IMR-90 (cell line): ENCODE measurements around the gene ZCCHC17. TPM values are rescaled to one million over a fixed set of nuclear protein-coding genes. Genes with fewer than 3 reads are reported as not detected.

ENCODE experiments used
- ATAC-seq: fragments of 200-7000 bp; cut with Tn5 transposase; 2 replicates; pipeline ENCODE4 v1.9.1; 2020; ENCODE audit warnings: low read depth, mild to moderate bottlenecking, moderate library complexity
- BruUV-seq: library from RNA; stranded (reverse); fragments of 400-500 nt; replicated peaks from 2 replicates; lab custom pipeline; 2021; lab: Mats Ljungman, UMichigan
- CTCF ChIA-PET: fragments of 300-600 bp; formaldehyde crosslinking; extraction: SDS; loops from one replicate; lab custom pipeline; 2021; ENCODE audit warnings: antibody characterized with exemption; lab: Yijun Ruan, JAX
- POLR2A ChIA-PET: fragments of 300-600 bp; sonication (Branson Sonifier 250); formaldehyde crosslinking; loops from one replicate; lab custom pipeline; 2022; ENCODE audit warnings: antibody characterized with exemption; ENCODE audit not compliant: unreplicated experiment; lab: Charles Lee
- DNase-seq: peaks from one replicate; pipeline ENCODE4 v3.0.0; 2013
- H2AFZ ChIP-seq: replicated peaks from 2 replicates; pipeline ENCODE3; 2013; ENCODE audit warnings: low read length, mild to moderate bottlenecking; ENCODE audit not compliant: poor library complexity
- H2AK5ac ChIP-seq: 2 replicates; pipeline ENCODE4 v1.6.1; 2013; ENCODE audit warnings: low read depth, low read length, inconsistent platforms
- H2AK9ac ChIP-seq: replicated peaks from 2 replicates; pipeline ENCODE3; 2013; ENCODE audit warnings: mild to moderate bottlenecking, low read depth, low read length, moderate library complexity; ENCODE audit not compliant: poor library complexity
- H2BK120ac ChIP-seq: 2 replicates; pipeline ENCODE4 v1.6.1; 2013; ENCODE audit warnings: low read depth, low read length, inconsistent platforms
- H2BK15ac ChIP-seq: 3 replicates; pipeline ENCODE4 v1.6.1; 2013; ENCODE audit warnings: low read depth, low read length, inconsistent platforms
- H2BK20ac ChIP-seq: 2 replicates; pipeline ENCODE4 v1.6.1; 2013; ENCODE audit warnings: low read depth, mild to moderate bottlenecking, inconsistent platforms, low read length, moderate library complexity
- H2BK5ac ChIP-seq: 2 replicates; pipeline ENCODE4 v1.6.1; 2013; ENCODE audit warnings: mild to moderate bottlenecking, low read depth, low read length, inconsistent platforms; ENCODE audit not compliant: poor library complexity, severe bottlenecking
- H3K14ac ChIP-seq: replicated peaks from 2 replicates; pipeline ENCODE4 v1.6.1; 2013; ENCODE audit warnings: low read depth, low read length, inconsistent platforms
- H3K18ac ChIP-seq: 2 replicates; pipeline ENCODE4 v1.6.1; 2013; ENCODE audit warnings: low read depth, low read length, control low read depth
- H3K23ac ChIP-seq: 2 replicates; pipeline ENCODE4 v1.6.1; 2013; ENCODE audit warnings: low read depth, low read length, inconsistent platforms
- H3K27ac ChIP-seq: 2 replicates; pipeline ENCODE4 v1.5.1; 2013; ENCODE audit warnings: mild to moderate bottlenecking, control low read depth, low read length; ENCODE audit not compliant: insufficient read depth
- H3K27me3 ChIP-seq: 2 replicates; pipeline ENCODE4 v1.6.1; 2013; ENCODE audit warnings: low read length; ENCODE audit not compliant: control insufficient read depth, insufficient read depth
- H3K36me3 ChIP-seq: 2 replicates; pipeline ENCODE4 v1.6.1; 2013; ENCODE audit warnings: low read length, mixed read lengths; ENCODE audit not compliant: control insufficient read depth, insufficient read depth
- H3K4ac ChIP-seq: 2 replicates; pipeline ENCODE4 v1.6.1; 2013; ENCODE audit warnings: low read depth, low read length, inconsistent platforms
- H3K4me1 ChIP-seq: 2 replicates; pipeline ENCODE4 v1.6.1; 2013; ENCODE audit warnings: low read length, mixed read lengths; ENCODE audit not compliant: control insufficient read depth, insufficient read depth
- H3K4me2 ChIP-seq: 2 replicates; pipeline ENCODE4 v1.6.1; 2013; ENCODE audit warnings: low read depth, mild to moderate bottlenecking, control low read depth, low read length, moderate library complexity
- H3K4me3 ChIP-seq: 2 replicates; pipeline ENCODE4 v1.5.1; 2013; ENCODE audit warnings: low read depth, mild to moderate bottlenecking, control low read depth, low read length, moderate library complexity; ENCODE audit not compliant: insufficient read depth
- H3K56ac ChIP-seq: 2 replicates; pipeline ENCODE4 v1.6.1; 2013; ENCODE audit warnings: low read length, inconsistent platforms; ENCODE audit not compliant: insufficient read depth; ENCODE audit errors: extremely low read depth
- H3K79me1 ChIP-seq, 2 experiments: 2 replicates each; pipeline ENCODE4 v1.6.1; 2013; ENCODE audit warnings: low read length in 2 of 2, inconsistent platforms in 1 of 2, low read depth in 1 of 2
- H3K9ac ChIP-seq: 2 replicates; pipeline ENCODE4 v1.6.1; 2013; ENCODE audit warnings: low read depth, low read length, control low read depth
- H3K9me1 ChIP-seq: 2 replicates; pipeline ENCODE4 v1.6.1; 2013; ENCODE audit warnings: low read length, inconsistent platforms; ENCODE audit not compliant: insufficient read depth
- H3K9me3 ChIP-seq: 2 replicates; pipeline ENCODE4 v1.6.1; 2013; ENCODE audit warnings: low read length; ENCODE audit not compliant: control insufficient read depth, insufficient read depth
- H4K20me1 ChIP-seq: 2 replicates; pipeline ENCODE4 v1.6.1; 2013; ENCODE audit warnings: low read length, inconsistent platforms; ENCODE audit not compliant: insufficient read depth
- H4K5ac ChIP-seq: 2 replicates; pipeline ENCODE4 v1.6.1; 2013; ENCODE audit warnings: mild to moderate bottlenecking, low read depth, low read length, control low read depth
- H4K8ac ChIP-seq, 2 experiments: 2 replicates each; pipeline ENCODE4 v1.6.1; 2013; ENCODE audit warnings: low read depth in 2 of 2, low read length in 2 of 2, control low read depth in 1 of 2, inconsistent platforms in 1 of 2
- H4K91ac ChIP-seq: 2 replicates; pipeline ENCODE4 v1.6.1; 2013; ENCODE audit warnings: low read depth, low read length, inconsistent platforms; ENCODE audit not compliant: insufficient read depth
- BHLHE40 ChIP-seq: fragments of 150-350 bp; IDR thresholded peaks from 2 replicates; pipeline ENCODE4 v1.6.1; 2016; ENCODE audit warnings: mild to moderate bottlenecking, low read depth, low read length
- CEBPB ChIP-seq: IDR thresholded peaks from 2 replicates; pipeline ENCODE4 v1.6.1; 2012; ENCODE audit warnings: low read depth, low read length, improper control_type of control experiment
- CHD1 ChIP-seq: IDR thresholded peaks from 2 replicates; pipeline ENCODE4 v1.6.1; 2012; ENCODE audit warnings: low read depth, low read length, improper control_type of control experiment
- FOS ChIP-seq: fragments of 150-350 bp; IDR thresholded peaks from 2 replicates; pipeline ENCODE4 v1.6.1; 2016; ENCODE audit warnings: low read depth, low read length
- MAFK ChIP-seq: IDR thresholded peaks from 2 replicates; pipeline ENCODE4 v1.6.1; 2012; ENCODE audit warnings: low read depth, low read length, improper control_type of control experiment
- MAZ ChIP-seq: IDR thresholded peaks from 2 replicates; pipeline ENCODE4 v1.6.1; 2012; ENCODE audit warnings: low read depth, mild to moderate bottlenecking, low read length, improper control_type of control experiment, moderate library complexity, borderline replicate concordance
- MXI1 ChIP-seq: IDR thresholded peaks from 2 replicates; pipeline ENCODE4 v1.6.1; 2012; ENCODE audit warnings: low read depth, mild to moderate bottlenecking, low read length, moderate library complexity, borderline replicate concordance
- NFE2L2 ChIP-seq: fragments of 150-350 bp; IDR thresholded peaks from 2 replicates; pipeline ENCODE4 v1.6.1; 2016; ENCODE audit warnings: low read depth, mild to moderate bottlenecking, low read length
- POLR2A ChIP-seq: IDR thresholded peaks from 2 replicates; pipeline ENCODE4 v1.6.1; 2012; ENCODE audit warnings: mild to moderate bottlenecking, low read depth, low read length
- RAD21 ChIP-seq: IDR thresholded peaks from 2 replicates; pipeline ENCODE4 v1.6.1; 2012; ENCODE audit warnings: low read length, improper control_type of control experiment
- RCOR1 ChIP-seq: IDR thresholded peaks from 2 replicates; pipeline ENCODE4 v1.6.1; 2012; ENCODE audit warnings: mild to moderate bottlenecking, low read length, improper control_type of control experiment; ENCODE audit not compliant: insufficient replicate concordance
- RFX5 ChIP-seq: IDR thresholded peaks from 2 replicates; pipeline ENCODE4 v1.8.0; 2012; ENCODE audit warnings: low read depth, mild to moderate bottlenecking, low read length, moderate library complexity
- SMC3 ChIP-seq: fragments of 150-350 bp; IDR thresholded peaks from 2 replicates; pipeline ENCODE4 v1.6.1; 2016; ENCODE audit warnings: low read depth, mild to moderate bottlenecking, antibody characterized with exemption, low read length, moderate library complexity
- WGBS, 2 experiments: methylation state at CpG; one replicate each; pipeline versions ENCODE4 v1.1.5 to v1.1.7; 2013; ENCODE audit warnings: missing lambda C conversion rate in 2 of 2; ENCODE audit not compliant: insufficient read length in 1 of 2; ENCODE audit errors: extremely low coverage in 2 of 2; 5-methylcytosine and 5-hydroxymethylcytosine counted together
- dilution Hi-C: fragments of 300-500 bp; cut with HindIII; formaldehyde crosslinking; loops from one replicate; pipeline ENCODE4 v1.14.3; 2018; ENCODE audit warnings: low sequenced_read_pairs; ENCODE audit not compliant: unreplicated experiment
- in situ Hi-C: fragments of 300-500 bp; cut with MboI; formaldehyde crosslinking; loops from 3 replicates; pipeline ENCODE4 v1.14.3; 2019; ENCODE audit warnings: low sequenced_read_pairs, inconsistent platforms, mixed read lengths
- intact Hi-C: fragments of 100-400 bp; cut with micrococcal nuclease; formaldehyde crosslinking; loops from 2 replicates; pipeline ENCODE4 v1.10.0; 2022
- polyA plus RNA-seq, 3 experiments: library from polyadenylated mRNA; depleted of rRNA; stranded (reverse); fragments of >200 nt; gene quantifications; 2 replicates each; pipeline ENCODE4 v1.2.3, GENCODE V29; 2012; ENCODE audit warnings: low replicate concordance in 1 of 3
- total RNA-seq: library from RNA; depleted of rRNA; stranded (reverse); fragments of >200 nt; gene quantifications from 2 replicates; pipeline ENCODE4 v1.2.3, GENCODE V29; 2012
- TF ChIP-seq, protein P1 (sequence below): fragments of 150-350 bp; IDR thresholded peaks from 2 replicates; pipeline ENCODE4 v1.6.1; 2017; ENCODE audit warnings: mild to moderate bottlenecking, antibody characterized with exemption, low read length, low read depth
- TF ChIP-seq, protein P2 (sequence below): fragments of 150-350 bp; IDR thresholded peaks from 2 replicates; pipeline ENCODE4 v1.6.1; 2016; ENCODE audit warnings: low read depth, mild to moderate bottlenecking, low read length, moderate library complexity, borderline replicate concordance
- TF ChIP-seq, protein P3 (sequence below): conservative IDR thresholded peaks from 2 replicates; pipeline ENCODE4 v1.5.1; 2012; ENCODE audit warnings: mild to moderate bottlenecking, low read depth, low read length, improper control_type of control experiment

The ZCCHC17 gene
- total and polyA plus RNA-seq, 2 of the 4 experiments (the other 2 are of a cell fraction), result 48.4 to 48.9 TPM

DNA sequence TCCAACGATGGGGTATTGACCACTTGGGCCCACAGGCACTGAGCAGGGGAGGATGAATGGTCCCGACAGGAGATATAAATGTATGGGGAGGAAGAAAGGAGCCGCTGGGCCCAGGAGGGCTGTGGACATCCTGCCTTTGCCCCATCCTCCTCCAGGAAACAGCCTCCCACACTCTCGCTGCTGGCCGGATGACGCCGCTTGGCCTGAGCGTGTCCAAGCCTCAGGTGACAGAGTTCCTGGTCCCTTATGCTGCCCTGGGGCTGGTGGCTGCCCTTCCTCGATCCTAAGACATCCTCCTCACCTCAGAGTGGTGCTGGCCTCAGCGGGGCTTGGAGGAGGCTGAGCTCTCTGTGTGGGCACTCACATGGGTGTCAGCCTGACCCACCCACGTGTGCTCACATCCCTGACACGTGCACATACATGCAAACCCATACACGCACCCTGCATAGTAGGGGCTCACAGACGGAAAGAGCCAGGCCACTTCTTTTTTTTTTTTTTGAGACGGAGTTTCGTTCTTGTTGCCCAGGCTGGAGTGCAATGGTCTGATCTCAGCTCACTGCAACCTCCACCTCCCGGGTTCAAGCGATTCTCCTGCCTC lies 110.3 kb downstream of the ZCCHC17 start:
- no peak overlapping the region for H2BK20ac ChIP-seq
- no peaks in the 10 kb centered on the region for H4K20me1 ChIP-seq
- intact Hi-C loops, result no loop called here
- peak overlapping the region; percentile 77 for H2AK9ac ChIP-seq
- no TSS peak for BruUV-seq
- H3K18ac ChIP-seq, result no peak overlapping the region
- H4K91ac ChIP-seq, result no peak overlapping the region
- H2BK5ac ChIP-seq, result peak overlapping the region; percentile 10
- H4K8ac ChIP-seq, result no peak overlapping the region
- H3K56ac ChIP-seq, result no peak overlapping the region
- no peak overlapping the region for H3K4me3 ChIP-seq
- peaks cover 0 to 4% of the 10 kb centered on the region in 2 experiments; a peak in 1 of 4 replicates for H3K79me1 ChIP-seq
- H4K5ac ChIP-seq, result no peak overlapping the region
- peak overlapping the region; percentile 29; the same call in 1 of the 2 replicates for H3K4ac ChIP-seq
- H3K23ac ChIP-seq, result no peak overlapping the region
- ATAC-seq (no peak), DNase-seq (no peak)
- 84% methylated on average over 8 of the region's 18 CpGs; no CpG with 5 or more reads in 1 of the 2 experiments for WGBS, 2 experiments
- no peaks in the 10 kb centered on the region for H3K36me3 ChIP-seq
- TF ChIP-seq, protein P1, sequence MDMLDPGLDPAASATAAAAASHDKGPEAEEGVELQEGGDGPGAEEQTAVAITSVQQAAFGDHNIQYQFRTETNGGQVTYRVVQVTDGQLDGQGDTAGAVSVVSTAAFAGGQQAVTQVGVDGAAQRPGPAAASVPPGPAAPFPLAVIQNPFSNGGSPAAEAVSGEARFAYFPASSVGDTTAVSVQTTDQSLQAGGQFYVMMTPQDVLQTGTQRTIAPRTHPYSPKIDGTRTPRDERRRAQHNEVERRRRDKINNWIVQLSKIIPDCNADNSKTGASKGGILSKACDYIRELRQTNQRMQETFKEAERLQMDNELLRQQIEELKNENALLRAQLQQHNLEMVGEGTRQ, result no peak
- TF ChIP-seq FOS (no peak), SMC3 (no peak), RFX5 (no peak), RCOR1 (no peak), CEBPB (no peak), NFE2L2 (no peak), MXI1 (no peak), CHD1 (no peak), POLR2A (no peak), RAD21 (no peak), MAFK (no peak), BHLHE40 (no peak), MAZ (no peak)
- TF ChIP-seq, protein P2, sequence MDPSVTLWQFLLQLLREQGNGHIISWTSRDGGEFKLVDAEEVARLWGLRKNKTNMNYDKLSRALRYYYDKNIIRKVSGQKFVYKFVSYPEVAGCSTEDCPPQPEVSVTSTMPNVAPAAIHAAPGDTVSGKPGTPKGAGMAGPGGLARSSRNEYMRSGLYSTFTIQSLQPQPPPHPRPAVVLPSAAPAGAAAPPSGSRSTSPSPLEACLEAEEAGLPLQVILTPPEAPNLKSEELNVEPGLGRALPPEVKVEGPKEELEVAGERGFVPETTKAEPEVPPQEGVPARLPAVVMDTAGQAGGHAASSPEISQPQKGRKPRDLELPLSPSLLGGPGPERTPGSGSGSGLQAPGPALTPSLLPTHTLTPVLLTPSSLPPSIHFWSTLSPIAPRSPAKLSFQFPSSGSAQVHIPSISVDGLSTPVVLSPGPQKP, result no peak
- TF ChIP-seq, protein P3, sequence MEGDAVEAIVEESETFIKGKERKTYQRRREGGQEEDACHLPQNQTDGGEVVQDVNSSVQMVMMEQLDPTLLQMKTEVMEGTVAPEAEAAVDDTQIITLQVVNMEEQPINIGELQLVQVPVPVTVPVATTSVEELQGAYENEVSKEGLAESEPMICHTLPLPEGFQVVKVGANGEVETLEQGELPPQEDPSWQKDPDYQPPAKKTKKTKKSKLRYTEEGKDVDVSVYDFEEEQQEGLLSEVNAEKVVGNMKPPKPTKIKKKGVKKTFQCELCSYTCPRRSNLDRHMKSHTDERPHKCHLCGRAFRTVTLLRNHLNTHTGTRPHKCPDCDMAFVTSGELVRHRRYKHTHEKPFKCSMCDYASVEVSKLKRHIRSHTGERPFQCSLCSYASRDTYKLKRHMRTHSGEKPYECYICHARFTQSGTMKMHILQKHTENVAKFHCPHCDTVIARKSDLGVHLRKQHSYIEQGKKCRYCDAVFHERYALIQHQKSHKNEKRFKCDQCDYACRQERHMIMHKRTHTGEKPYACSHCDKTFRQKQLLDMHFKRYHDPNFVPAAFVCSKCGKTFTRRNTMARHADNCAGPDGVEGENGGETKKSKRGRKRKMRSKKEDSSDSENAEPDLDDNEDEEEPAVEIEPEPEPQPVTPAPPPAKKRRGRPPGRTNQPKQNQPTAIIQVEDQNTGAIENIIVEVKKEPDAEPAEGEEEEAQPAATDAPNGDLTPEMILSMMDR, result no peak
- H2AFZ ChIP-seq, result peak overlapping the region; percentile 80
- ChIA-PET POLR2A (no interaction called here), CTCF (no interaction called here)
- H2BK120ac ChIP-seq, result no peak overlapping the region
- no peak overlapping the region for H3K4me2 ChIP-seq
- no peaks in the 10 kb centered on the region for H3K9me3 ChIP-seq
- no peak overlapping the region for H3K27ac ChIP-seq
- peaks cover 26% of the 10 kb centered on the region for H3K4me1 ChIP-seq
- H3K14ac ChIP-seq, result 0 out of 2 replicates have a peak overlapping the region, but pooled peaks have one; percentile 37
- dilution Hi-C loops, result no loop called here
- no peaks in the 10 kb centered on the region for H3K27me3 ChIP-seq
- in situ Hi-C loops, result no loop called here
- peak overlapping the region; percentile 35; the same call in 1 of the 2 replicates for H2AK5ac ChIP-seq
- H3K9ac ChIP-seq, result no peak overlapping the region
- no peak overlapping the region; the same call in 2 of the 3 replicates for H2BK15ac ChIP-seq
- peaks cover 26% of the 10 kb centered on the region for H3K9me1 ChIP-seq
